ENCODE data around the gene KRT222. TPM values are rescaled to one million over a fixed set of nuclear protein-coding genes. Genes with fewer than 3 reads are reported as not detected.
A peak's percentile ranks its signal among the peaks of the same experiment; 100 is the strongest.

Gene KRT222
- polyA plus RNA-seq, 3 donors: 0.14 to 0.24 TPM; not detected in 1

DNA sequence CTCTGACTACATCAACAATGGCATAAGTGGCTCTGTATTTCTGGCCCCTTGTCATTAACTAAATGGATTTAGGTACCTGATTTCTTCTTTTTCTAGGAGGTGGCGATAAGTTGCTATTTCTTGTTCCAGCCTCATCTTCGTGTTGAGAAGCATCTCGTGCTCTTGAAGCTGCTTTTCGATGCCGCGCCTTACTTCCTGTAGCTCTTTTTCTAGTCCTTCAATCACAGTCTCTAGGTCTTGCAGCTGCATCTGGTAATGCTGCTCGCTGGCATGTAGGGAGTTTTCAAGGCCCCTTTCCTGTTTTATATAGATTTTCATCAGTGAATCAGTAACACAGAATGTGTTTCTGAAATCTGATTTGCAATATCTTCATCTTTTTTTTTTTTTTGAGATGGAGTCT is 5.1 kb downstream of the KRT222 start:
- DNase-seq (ENCODE audit: low read depth in 3 of 3, low spot score in 2 of 3): no peak

DNA sequence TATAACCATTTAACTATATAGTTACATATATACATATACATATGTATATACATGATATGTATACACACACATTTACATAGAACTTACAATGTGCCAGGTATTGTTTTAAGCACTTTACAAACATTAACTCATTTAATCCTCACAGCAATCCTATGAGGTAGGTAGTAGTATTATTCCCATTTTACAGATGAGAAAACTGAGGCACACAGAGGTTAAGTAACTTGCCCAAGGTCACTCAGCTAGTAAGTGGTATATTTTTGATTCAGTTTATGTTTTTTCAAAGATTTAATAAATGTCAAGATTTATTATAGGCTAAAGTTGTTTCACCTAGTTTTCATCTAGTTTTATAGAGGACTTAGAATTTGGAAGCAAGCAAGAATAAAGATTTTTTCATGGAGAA is 6.6 kb downstream of the KRT222 start:
- DNase-seq (ENCODE audit: low read depth in 3 of 3, low spot score in 2 of 3): no peak

DNA sequence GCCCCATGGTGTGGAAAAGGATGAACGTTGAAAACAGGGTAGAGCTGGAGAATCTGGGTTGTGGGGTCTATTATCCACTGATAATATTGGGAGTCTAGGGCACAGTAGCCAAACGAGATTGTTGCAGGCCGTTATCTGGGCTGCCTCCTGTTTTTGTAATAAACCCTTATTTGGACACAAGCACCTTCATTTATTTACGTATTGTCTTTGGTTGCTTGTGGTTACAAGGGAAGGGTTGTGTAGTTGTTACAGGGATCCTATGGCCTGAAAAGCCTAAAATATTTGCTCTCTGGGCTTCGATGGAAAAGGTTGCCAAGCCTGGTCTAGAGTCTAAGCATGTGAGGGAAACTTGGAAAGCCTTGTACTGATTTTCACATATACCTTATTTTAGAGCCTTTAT is 13.0 kb downstream of the KRT222 start:
- DNase-seq (ENCODE audit: low read depth in 3 of 3, low spot score in 2 of 3): no peak

DNA sequence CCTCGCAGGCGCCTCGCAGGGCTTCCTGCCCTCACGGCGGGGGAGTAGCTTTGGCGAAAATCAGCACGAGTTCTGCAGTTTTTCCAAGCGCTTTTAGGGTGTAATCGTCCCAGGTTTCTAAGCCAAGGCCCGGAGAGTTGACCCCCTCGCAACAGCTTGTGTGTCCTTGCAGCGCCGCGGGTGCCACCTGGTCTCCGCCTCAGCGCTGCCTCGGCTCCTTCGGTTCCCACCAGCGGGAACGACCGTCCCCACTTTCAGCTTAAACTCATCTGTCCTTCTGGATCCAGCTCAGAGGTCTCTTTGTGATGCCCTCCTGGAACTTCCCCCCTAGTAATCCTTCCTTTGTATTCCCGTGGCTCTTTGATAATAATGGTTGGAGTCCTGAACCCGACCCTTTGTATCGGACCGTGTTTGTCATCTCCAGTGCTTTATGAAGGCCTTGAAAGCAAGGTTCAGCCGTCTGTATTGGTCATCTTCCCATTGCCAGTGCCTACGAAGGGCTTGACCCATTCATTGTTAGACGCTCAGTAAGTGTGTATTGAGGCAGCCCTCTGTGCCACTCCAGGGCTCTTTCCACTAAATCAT is 16.5 kb downstream of the KRT222 start:
- DNase-seq (ENCODE audit: low read depth in 3 of 3, low spot score in 2 of 3): peak; percentile 69 to 77 (median 74)

DNA sequence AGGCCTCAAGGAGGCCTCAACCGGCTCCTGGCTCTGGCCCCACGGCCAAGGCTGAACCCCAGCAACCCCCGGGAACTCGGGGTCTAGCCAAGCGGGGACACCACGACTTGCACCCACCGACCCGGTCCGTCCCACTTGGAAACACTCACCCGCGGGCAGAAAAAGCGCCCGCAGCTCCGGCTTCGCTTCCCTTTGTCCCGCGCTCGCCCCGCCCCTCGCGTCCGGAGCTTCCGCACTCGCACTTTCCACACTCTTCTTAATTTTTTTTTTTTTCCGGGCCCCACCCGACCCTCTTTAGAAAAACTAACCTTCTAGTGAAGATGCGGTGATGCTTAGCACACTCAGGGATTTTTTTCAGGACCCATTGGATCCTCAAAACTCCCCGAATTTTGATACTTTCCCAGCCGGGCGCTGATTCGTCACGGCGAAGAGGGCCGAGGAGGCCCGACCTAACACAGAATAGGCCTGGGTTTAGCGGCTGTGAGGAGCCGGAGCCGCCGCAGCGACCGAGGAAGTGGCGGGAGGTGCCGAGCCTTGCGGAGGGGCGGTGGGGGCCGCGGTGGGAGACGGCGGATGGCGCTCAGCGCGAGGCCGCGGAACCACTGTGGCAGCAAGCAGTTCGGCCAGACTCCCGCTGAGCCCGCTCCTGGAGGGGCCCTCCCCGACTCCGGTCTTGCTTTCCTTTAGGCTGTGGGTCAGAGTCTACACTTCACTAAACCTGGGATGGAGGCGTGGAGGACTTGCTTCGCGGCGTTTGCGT is 17.2 kb downstream of the KRT222 start, which contains the start of gene SMARCE1:
Gene SMARCE1 (minus strand): TSS at position 195 of the 760 bp plus-strand sequence. CDS start 2,016 bp downstream, outside the sequence.
- DNase-seq (ENCODE audit: low read depth in 3 of 3, low spot score in 2 of 3): peak; percentile 69 to 80 (median 78)

DNA sequence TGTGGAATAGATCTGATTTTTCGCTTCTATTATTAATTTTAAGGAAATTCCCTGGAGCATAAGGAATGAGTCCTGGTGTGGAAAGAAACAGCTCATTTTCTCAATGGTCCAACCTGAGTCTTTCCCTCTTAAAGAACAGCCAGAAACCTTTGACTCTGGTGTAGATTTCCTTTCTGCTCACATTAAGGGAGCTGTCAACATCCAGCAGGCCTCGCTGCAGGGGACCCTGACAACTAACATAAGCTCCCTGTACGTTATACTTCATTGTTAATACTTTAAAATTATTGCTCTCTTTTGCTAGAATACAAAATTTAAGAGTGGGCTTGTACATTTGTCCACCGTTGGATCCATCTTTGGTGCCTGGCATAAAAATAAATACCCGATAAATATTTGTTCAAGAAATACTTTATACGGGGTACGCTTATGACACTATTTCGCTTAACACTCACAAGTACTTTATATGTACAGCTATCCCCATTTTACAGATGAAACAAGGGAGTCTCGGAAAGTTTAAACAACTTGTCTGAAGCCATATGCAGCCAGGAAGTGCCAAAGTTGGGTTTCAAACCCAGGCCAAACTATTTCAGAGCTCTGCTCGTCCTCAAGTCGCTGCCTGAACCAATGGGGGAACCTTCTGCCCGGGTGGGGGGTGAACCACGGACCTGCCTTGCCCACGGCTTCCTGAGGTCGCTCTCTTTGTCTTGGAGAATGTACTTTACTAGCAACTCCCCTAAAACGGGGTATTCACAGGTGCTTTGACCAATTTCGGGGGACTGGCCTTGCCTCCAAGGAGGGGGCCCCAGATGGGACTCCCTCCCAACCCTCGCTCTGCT is 18.0 kb downstream of the KRT222 start:
- DNase-seq (ENCODE audit: low read depth in 3 of 3, low spot score in 2 of 3): peak in 2 of 3 donors; percentile 13 to 43

DNA sequence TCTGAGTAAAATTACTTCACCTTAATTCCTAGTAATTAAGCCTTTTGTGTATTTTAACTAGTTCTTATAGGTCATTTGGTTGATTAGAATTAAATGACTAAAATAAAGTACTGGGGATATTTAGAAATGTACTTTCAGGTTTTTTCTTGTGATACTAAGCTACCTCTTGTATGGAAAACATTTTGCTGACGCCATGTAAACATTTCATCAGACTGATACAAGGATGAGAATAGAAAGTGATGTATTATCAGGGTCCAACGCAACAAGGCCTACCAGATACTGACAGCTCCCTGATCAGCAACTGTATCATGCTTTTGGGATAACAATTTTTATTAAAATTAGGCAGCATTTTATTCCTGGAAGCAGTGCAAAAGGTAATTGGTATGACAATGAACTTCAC is 19.0 kb downstream of the KRT222 start:
- DNase-seq (ENCODE audit: low read depth in 3 of 3, low spot score in 2 of 3): no peak

DNA sequence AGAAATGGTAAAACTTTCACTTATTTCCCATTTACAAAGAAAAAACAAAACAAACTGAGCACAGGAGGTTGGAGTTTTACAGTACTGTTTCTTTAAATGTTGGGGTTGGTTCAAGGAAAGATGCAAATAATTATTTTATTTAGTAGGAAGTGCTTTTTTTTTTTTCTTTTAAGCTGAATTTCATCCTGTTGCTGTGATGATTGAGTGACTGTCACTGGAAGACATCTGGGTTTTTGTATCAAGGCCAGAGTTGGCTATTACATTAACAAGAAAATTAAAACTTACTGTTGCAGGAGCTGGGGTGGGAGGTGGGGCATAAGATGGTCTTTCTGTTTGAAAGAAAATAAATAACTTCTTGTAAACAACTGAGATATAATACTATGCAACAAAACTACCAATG is 19.7 kb downstream of the KRT222 start:
- no peak for DNase-seq (ENCODE audit: low read depth in 3 of 3, low spot score in 2 of 3)

DNA sequence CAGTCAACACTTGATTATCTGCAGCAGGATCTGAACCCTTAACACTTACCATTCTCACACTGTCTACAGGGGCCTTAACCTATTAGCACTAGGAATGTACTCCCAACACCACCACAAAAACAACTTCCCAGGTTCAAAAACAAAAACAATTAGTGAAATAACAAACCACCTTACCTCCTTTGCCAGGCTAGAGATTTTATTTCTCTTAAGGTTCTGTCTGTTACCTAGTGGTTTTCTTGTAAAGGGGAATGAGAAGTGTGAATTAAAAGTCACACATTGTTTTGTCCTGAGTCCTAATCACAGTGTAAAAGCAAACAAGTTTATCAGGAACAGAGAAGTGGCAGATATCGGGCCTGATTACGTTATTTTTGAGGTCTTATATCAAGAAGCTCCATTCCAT is 27.0 kb downstream of the KRT222 start:
- DNase-seq (ENCODE audit: low read depth in 3 of 3, low spot score in 2 of 3): no peak

DNA sequence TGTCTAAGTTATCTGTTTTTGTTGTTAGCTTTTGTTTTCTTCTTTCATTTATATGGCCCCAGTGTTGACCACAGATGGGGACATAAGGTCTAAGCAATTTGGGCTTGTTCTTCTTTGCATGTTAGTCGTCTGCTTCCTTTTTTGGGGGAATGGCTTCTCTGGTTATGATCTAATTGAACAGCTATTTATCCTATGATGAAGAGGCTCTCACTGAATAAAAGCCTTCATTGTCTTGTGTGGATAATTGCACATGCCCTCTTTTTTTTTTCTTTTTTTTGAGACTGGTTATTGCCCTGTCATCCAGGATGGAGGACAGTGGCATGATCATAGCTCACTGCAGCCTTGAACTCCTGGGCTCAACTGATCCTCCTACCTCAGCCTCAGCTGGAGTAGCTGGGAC is 31.1 kb downstream of the KRT222 start:
- DNase-seq (ENCODE audit: low read depth in 3 of 3, low spot score in 2 of 3): no peak

DNA sequence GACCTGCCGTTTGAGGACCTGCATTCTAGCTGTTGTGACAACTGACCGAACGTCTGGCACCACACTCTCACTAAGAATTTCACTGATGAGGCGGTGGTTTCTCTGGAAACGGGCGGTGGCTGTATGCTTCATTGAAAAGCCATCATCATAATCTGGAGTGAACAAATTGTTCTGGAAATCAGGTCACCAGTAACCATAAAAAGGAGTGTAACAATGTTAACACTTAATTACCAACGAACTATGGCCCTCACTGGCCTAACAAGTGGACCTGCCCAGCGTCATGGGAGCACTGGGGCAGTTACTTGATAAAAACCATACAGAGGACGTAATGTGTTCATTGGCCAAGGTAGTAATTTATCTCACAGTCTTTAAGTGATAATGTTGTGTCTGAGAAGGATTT is 32.8 kb downstream of the KRT222 start:
- DNase-seq (ENCODE audit: low read depth in 3 of 3, low spot score in 2 of 3): no peak

DNA sequence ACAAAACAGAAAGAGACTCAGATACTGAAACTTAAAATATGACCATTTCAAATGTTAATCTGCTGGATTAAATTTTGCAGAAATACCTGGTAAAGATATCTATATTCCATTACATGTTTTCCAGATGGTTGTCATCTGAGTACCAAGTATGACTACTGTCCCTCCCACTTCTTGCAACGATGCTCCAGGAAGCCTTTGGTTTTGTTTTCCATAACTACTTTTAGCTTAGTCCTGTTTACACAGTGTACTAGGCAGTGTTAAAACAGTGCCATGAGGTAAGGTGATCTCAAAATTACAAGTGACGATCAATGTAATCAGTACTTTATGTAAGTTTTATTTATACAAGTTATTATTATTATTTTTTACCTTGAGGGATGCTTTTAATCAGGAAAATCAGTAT is 35.1 kb downstream of the KRT222 start:
- no peak for DNase-seq (ENCODE audit: low read depth in 3 of 3, low spot score in 2 of 3)

DNA sequence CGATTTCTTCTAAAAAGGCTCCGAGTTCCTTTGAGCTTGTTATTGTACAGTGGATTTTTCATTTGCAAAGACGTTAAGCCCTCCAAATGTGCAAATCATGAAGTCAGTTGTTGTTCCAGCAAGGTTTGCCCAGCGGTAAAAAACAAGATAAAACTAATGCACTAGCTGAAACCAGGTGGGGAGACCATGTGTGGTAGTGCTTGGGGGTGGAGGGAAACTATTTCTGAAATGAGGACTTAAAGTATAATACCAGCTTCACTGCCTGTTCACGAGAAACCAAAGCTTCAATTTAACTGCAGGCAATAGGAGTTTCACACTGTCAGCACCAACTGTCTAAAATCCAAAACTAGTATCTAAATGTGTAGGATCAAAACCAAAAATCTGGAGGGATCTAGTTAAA is 39.7 kb downstream of the KRT222 start:
- DNase-seq (ENCODE audit: low read depth in 3 of 3, low spot score in 2 of 3): no peak

DNA sequence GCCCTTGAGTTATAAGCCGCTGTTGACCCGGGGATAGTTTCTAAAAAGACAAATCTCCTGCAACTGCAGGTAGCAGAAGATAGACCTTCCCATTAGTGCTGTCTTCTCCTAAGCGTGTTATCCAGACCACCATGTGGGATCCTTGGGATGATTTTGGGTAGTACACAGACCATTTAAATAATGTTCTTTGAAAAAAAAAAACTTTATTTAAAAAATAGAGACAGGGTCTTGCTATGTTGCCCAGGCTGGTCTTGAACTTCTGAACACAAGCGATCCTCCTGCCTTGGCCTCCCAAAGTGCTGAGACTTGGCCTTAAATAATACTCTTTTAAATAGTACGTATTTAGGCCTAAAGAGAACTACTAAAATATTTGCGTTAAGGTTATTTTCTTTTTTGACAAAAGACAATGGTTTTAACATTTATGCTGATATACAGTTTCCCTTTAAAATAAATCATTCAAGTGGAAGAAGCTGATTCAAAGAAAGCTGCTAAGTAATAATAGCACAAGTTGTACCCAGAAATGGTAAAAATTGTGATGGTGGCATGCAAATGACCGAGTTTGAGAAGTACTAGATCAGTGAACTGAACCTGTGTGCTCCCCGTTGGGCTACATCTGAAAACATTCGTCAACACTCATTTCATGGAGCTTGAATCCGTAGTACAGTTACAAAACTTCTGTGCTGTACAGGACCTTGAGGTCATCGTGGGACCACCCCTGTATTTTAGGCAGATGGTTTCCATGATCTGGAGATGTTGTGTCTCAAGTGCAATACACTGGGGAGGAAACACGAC is 41.4 kb downstream of the KRT222 start:
- no peak for DNase-seq (ENCODE audit: low read depth in 3 of 3, low spot score in 2 of 3)

DNA sequence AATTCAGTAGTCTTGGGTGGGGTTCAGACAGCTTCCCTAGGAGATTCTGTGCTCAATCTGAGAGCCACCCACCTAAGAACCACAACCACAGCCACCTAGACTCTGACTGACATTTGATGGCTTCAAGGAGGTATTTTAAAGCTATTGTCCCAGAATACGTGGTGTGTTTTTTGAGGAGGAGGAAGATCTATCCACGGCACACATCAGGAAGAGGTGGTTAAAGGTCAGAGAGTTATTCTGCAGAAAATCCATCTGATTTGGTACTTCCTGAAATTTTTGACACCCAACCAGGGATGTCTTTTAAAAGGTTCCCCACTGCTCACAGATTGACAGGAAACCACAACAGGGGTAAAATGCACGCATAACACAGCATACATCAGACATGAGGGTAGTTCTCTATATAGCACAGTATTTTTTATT is 42.5 kb downstream of the KRT222 start:
- no peak for DNase-seq (ENCODE audit: low read depth in 3 of 3, low spot score in 2 of 3)

DNA sequence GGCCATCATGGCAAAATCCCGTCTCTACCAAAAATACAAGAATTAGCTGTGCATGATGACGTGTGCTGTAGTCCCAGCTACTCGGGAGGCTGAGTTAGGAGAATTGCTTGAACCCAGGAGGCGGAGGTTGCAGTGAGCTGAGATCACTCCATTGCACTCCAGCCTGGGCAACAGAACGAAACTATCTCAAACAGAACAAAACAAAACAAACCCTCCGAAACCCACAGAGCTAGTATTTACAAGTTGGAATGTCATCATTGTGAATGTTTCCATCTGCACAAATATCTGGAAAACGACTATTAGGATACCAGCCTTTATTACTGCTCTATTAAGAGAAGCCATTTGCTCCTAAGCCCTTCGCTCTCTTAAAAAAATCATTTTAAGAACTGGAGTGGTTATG is 43.4 kb downstream of the KRT222 start:
- no peak for DNase-seq (ENCODE audit: low read depth in 3 of 3, low spot score in 2 of 3)

DNA sequence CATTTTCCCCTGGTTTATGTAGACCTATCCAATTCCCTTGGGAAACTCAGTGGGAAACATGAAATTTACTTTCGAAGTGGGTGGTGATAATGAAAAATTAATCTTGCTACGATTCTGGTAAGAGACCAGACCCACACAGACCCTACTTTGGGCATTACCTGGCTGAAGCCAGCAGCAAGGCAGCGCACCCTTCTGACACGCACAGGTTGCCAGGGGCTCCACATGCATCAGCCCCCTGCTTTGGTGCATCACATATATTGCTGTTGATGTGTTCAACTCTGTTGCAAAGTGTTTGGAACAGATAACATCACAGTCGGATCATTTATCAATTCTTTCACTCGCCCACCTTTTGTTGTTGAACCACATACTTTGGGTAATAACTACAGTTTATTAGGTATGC is 44.0 kb downstream of the KRT222 start:
- no peak for DNase-seq (ENCODE audit: low read depth in 3 of 3, low spot score in 2 of 3)

DNA sequence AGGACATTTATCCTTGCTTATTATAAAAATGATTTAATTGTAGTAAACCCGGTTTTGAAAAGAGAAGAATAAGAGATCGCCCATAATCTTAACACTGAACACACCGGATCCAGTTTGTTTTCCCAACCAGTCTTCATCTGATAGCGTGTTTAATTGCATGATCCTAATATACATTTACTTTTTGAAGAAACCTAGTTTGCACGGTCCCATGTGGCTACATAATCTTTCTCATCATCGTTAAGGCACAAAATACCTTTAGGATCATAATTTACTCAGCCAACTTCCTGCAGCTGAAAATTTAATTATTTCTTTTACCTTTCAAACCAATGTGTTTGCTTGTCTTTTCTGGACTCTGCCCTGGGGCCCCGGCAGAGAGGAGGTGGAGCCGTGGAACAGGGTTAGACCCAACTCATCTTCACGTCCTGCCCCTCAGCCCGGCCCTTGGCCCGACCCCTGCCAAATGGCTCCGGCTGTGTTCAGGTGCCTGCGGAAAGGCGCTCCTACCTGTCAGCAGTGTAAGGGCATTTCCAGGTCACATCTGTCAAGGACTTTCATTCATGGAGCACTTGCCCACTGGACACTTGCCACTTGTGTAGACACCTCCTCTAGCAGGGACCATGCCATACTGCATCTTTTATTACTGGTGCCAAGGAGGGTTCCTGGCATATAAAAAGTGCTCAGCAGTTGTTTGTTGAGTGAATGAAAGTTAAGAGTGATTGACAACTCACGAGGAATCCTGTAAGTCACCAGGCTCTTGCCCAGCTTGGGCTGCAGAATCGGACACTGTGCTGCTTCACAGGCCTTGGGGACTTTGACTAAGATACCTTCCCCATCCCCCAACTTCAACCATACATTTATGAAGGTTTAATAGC is 46.0 kb downstream of the KRT222 start:
- DNase-seq (ENCODE audit: low read depth in 3 of 3, low spot score in 2 of 3): no peak

DNA sequence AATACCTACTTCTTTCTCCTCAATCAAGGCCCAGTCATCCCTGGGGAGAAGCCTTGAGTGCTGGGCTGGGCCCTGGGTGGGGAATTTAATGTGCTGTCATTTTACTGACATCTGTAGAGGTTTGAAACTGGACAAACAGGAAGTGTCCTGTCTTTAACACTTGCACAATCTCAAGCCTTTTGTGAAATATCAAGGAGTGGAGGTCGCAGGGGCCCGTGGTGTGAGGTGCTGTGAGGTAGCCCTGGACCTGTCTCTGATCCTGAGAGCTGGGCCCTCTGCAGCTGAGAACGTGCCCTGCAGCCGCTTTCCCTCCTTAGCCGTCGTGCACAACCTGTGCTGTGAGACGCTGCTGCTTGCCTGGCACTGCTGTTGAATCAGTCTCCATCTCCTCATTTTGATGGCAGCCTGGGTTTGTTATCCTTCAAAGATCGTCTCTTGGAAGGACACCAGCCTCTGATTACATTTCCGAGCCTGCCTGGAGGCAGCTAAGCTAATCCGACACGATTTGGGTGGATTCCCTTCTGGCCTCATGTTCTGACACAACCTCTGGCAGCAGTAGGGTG is 47.2 kb downstream of the KRT222 start:
- DNase-seq (ENCODE audit: low read depth in 3 of 3, low spot score in 2 of 3): no peak

Measured in right renal cortex interstitium (tissue), 3 donors.